Panc1 (cell line): ENCODE measurements around the gene FAM72B.
"Not testable (repeated sequence)": the region's sequence is repeated elsewhere in the genome, so short reads cannot be mapped to it uniquely, and the experiment has no call there.

Experiments
- CTCF ChIP-seq: fragments of 450-650 bp; IDR thresholded peaks from 2 replicates; pipeline ENCODE4 v1.5.1; 2017; ENCODE audit warnings: mild to moderate bottlenecking
- POLR2AphosphoS5 ChIP-seq: IDR thresholded peaks from 2 replicates; pipeline ENCODE4 v1.6.1; 2012; ENCODE audit warnings: mild to moderate bottlenecking, low read depth, low read length, moderate library complexity
- REST ChIP-seq, 2 experiments: IDR thresholded peaks; 2 replicates each; pipeline ENCODE4 v1.6.1; 2011 to 2012; ENCODE audit warnings: low read depth in 2 of 2, control low read depth in 1 of 2, low read length in 1 of 2, mild to moderate bottlenecking in 1 of 2, moderate library complexity in 1 of 2; ENCODE audit not compliant: insufficient read depth in 1 of 2

DNA sequence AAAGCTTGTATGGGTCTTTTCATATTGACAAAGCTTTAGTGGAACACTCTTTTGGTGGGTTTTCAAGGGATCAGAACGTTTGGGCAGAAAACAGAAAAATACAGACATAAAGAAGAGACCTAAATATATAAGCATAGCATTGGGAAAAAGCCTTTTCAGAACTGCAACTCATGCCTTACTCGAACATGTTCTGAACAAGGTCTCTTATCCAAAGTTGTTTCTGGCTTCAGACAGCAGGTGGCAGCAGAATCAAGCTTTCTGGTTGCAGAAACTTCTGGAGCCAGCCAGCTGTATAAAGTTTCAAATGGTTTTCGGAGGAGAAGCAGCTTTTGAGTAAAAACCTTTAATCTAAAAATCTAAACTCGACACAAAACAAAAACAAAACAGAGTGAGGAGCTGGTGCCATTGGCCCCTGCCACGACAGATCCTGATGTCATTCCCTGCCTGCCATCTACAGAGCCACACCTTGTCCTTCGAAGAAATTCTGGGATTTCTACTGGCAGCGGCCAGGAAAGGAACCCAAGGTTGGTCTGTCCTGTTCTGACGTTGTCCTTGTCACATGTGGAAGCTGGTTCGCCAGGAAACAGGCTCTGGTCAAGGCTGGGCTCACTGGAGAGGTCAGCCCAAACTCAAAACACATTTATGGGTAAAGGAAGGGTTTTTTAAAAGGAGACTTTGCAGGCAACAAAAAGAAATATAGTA, 35.5 kb downstream of the FAM72B start:
- TF ChIP-seq CTCF; POLR2AphosphoS5; REST (IDR thresholded peaks at IDR 0.05; ENCODE audit: insufficient read depth in 1 of 2, low read depth in 2 of 2, low read length in 1 of 2): not testable (repeated sequence)
